GM23338 (cell line): Measurements from ENCODE around the gene MAGI1. TPM values are rescaled to one million over a fixed set of nuclear protein-coding genes. Genes with fewer than 3 reads are reported as not detected.

ENCODE experiments used
- ATAC-seq: fragments of 200-7000 bp; cut with Tn5 transposase; 3 replicates; pipeline ENCODE4 v1.9.1; 2020
- DNase-seq: peaks from one replicate; pipeline ENCODE4 v3.0.0-alpha.2; 2015; ENCODE audit warnings: low spot score
- H2AFZ ChIP-seq: fragments of 200-600 bp; sonication (generic); 2 replicates; pipeline ENCODE4 v1.8.0; 2016; ENCODE audit warnings: antibody characterized with exemption, mild to moderate bottlenecking, moderate library complexity
- H3F3A ChIP-seq: fragments of 200-600 bp; sonication (generic); replicated peaks from 2 replicates; pipeline ENCODE4 v1.8.0; 2017; ENCODE audit warnings: antibody characterized with exemption, mixed run types, low read depth
- H3K27ac ChIP-seq: fragments of 200-600 bp; sonication (generic); 2 replicates; pipeline ENCODE4 v1.6.1; 2016; ENCODE audit warnings: low read depth
- H3K27me3 ChIP-seq: fragments of 200-600 bp; sonication (generic); 2 replicates; pipeline ENCODE4 v1.8.0; 2016; ENCODE audit warnings: mild to moderate bottlenecking, mixed run types, moderate library complexity; ENCODE audit not compliant: insufficient read depth
- H3K36me3 ChIP-seq: fragments of 200-600 bp; sonication (generic); 2 replicates; pipeline ENCODE4 v1.8.0; 2016; ENCODE audit warnings: mild to moderate bottlenecking; ENCODE audit not compliant: insufficient read depth
- H3K4me1 ChIP-seq: fragments of 200-600 bp; sonication (generic); 2 replicates; pipeline ENCODE4 v1.8.0; 2016; ENCODE audit warnings: mild to moderate bottlenecking, moderate library complexity; ENCODE audit not compliant: insufficient read depth
- H3K4me2 ChIP-seq: fragments of 200-600 bp; sonication (generic); 2 replicates; pipeline ENCODE4 v1.7.1; 2017; ENCODE audit warnings: mixed run types
- H3K4me3 ChIP-seq: fragments of 200-600 bp; sonication (generic); 2 replicates; pipeline ENCODE4 v1.6.1; 2016; ENCODE audit warnings: mixed run types
- H3K79me2 ChIP-seq: fragments of 200-600 bp; sonication (generic); replicated peaks from 2 replicates; pipeline ENCODE4 v1.8.0; 2017; ENCODE audit warnings: mild to moderate bottlenecking; ENCODE audit not compliant: insufficient read depth
- H3K9me2 ChIP-seq: fragments of 200-600 bp; sonication (generic); 2 replicates; pipeline ENCODE4 v1.8.0; 2017; ENCODE audit not compliant: insufficient read depth
- H4K20me1 ChIP-seq: fragments of 200-600 bp; sonication (generic); replicated peaks from 2 replicates; pipeline ENCODE4 v1.8.0; 2017; ENCODE audit warnings: mild to moderate bottlenecking; ENCODE audit not compliant: insufficient read depth
- H3K27ac Mint-ChIP-seq: 2 replicates; pipeline ENCODE4 v1.8.0; 2020; ENCODE audit warnings: inconsistent platforms, mild to moderate bottlenecking, moderate library complexity, mixed read lengths
- H3K27me3 Mint-ChIP-seq: 3 replicates; pipeline ENCODE4 v1.8.0; 2022; ENCODE audit warnings: low read depth, mild to moderate bottlenecking, moderate library complexity, mixed read lengths, inconsistent platforms; ENCODE audit not compliant: insufficient read depth, poor library complexity
- H3K36me3 Mint-ChIP-seq: 3 replicates; pipeline ENCODE4 v1.8.0; 2021; ENCODE audit warnings: low read depth, mild to moderate bottlenecking, inconsistent platforms, moderate library complexity, mixed read lengths
- H3K4me1 Mint-ChIP-seq: 3 replicates; pipeline ENCODE4 v1.8.0; 2020; ENCODE audit warnings: mild to moderate bottlenecking, inconsistent platforms, mixed read lengths
- H3K4me3 Mint-ChIP-seq: 3 replicates; pipeline ENCODE4 v1.8.0; 2021; ENCODE audit warnings: moderate library complexity, mild to moderate bottlenecking, inconsistent platforms, mixed read lengths
- H3K9me3 Mint-ChIP-seq: 3 replicates; pipeline ENCODE4 v1.8.0; 2020; ENCODE audit warnings: moderate library complexity, mild to moderate bottlenecking, inconsistent platforms, mixed read lengths
- CREB1 ChIP-seq: fragments of 250-450 bp; sonication (Bioruptor Pico); IDR thresholded peaks from 2 replicates; pipeline ENCODE4 v1.5.0; 2020; ENCODE audit warnings: low read depth, mild to moderate bottlenecking, moderate library complexity
- CTCF ChIP-seq, 2 experiments: fragments of 200-600 bp in 1 of 2; sonication (generic) in 1 of 2; conservative IDR thresholded peaks; 2 replicates each; pipeline versions ENCODE4 v1.5.1 to v1.6.1; 2016 to 2017; ENCODE audit warnings: antibody characterized with exemption in 2 of 2, low read depth in 2 of 2, mild to moderate bottlenecking in 2 of 2, moderate library complexity in 1 of 2
- JUNB ChIP-seq: IDR thresholded peaks from one replicate; pipeline ENCODE4 v1.6.1; 2016; ENCODE audit warnings: antibody characterized with exemption; ENCODE audit not compliant: unreplicated experiment
- POLR2AphosphoS5 ChIP-seq: IDR thresholded peaks from 2 replicates; pipeline ENCODE4 v1.6.1; 2016; ENCODE audit warnings: antibody characterized with exemption, low read depth
- ZNF331 ChIP-seq: fragments of 250-450 bp; sonication (Bioruptor Pico); IDR thresholded peaks from 2 replicates; pipeline ENCODE4 v1.5.0; 2020; ENCODE audit warnings: low read depth, mild to moderate bottlenecking, moderate library complexity
- ZNF462 ChIP-seq: fragments of 250-450 bp; sonication (Bioruptor Pico); IDR thresholded peaks from 2 replicates; pipeline ENCODE4 v1.5.0; 2020; ENCODE audit warnings: mild to moderate bottlenecking, moderate library complexity
- polyA plus RNA-seq: library from polyadenylated mRNA; unstranded; fragments of >200 nt; fragmentation: Nextera tagmentation; extraction: Ambion mirVana; gene quantifications from 2 replicates; pipeline ENCODE4 v1.2.1, GENCODE V29; 2016
- total RNA-seq: library from RNA; depleted of rRNA; stranded (reverse); fragments of >200 nt; shearing (Covaris generic); gene quantifications from 2 replicates; pipeline ENCODE4 v1.2.3, GENCODE V29; 2014

The MAGI1 gene
- total and polyA plus RNA-seq, 2 experiments from 2014 or later: 27.4 to 71.2 TPM

- TF ChIP-seq CTCF (conservative IDR thresholded peaks at IDR 0.05; ENCODE audit: low read depth in 2 of 2) (no peak), CREB1 (CRISPR knock-in tag) (no peak), POLR2AphosphoS5 (no peak), JUNB (no peak), ZNF462 (CRISPR knock-in tag) (no peak)
Measured at GRCh38 chr3:65960087-65960486, 78.6 kb downstream of the MAGI1 start (continued).

GRCh38 chr3:65958216-65958615, 80.5 kb downstream of the MAGI1 start:
- Mint-ChIP-seq H3K27ac (no peak overlapping the region), H3K4me3 (no peak overlapping the region), H3K4me1 (peaks cover 26% of the 10 kb centered on the region), H3K9me3 (no peaks in the 10 kb centered on the region; the same call in 2 of the 3 replicates), H3K36me3 (no peaks in the 10 kb centered on the region; the same call in 2 of the 3 replicates), H3K27me3 (peaks cover 6% of the 10 kb centered on the region)
- no peak overlapping the region for H2AFZ ChIP-seq
- H3K27ac ChIP-seq: no peak overlapping the region
- H4K20me1 ChIP-seq: peaks cover 12% of the 10 kb centered on the region; the same call in 1 of the 2 replicates
- no peak overlapping the region for H3K4me3 ChIP-seq
- TF ChIP-seq ZNF331 (CRISPR knock-in tag): no peak
- ATAC-seq (no peak), DNase-seq (no peak)
- no peaks in the 10 kb centered on the region for H3K36me3 ChIP-seq
- peaks cover 14% of the 10 kb centered on the region for H3K4me1 ChIP-seq
- H3F3A ChIP-seq: no peaks in the 10 kb centered on the region
- no peak overlapping the region for H3K4me2 ChIP-seq
- no peaks in the 10 kb centered on the region for H3K9me2 ChIP-seq
- peaks cover 66% of the 10 kb centered on the region for H3K79me2 ChIP-seq
- H3K27me3 ChIP-seq: no peaks in the 10 kb centered on the region
